Measurements from ENCODE around the gene RENBP.

DNA sequence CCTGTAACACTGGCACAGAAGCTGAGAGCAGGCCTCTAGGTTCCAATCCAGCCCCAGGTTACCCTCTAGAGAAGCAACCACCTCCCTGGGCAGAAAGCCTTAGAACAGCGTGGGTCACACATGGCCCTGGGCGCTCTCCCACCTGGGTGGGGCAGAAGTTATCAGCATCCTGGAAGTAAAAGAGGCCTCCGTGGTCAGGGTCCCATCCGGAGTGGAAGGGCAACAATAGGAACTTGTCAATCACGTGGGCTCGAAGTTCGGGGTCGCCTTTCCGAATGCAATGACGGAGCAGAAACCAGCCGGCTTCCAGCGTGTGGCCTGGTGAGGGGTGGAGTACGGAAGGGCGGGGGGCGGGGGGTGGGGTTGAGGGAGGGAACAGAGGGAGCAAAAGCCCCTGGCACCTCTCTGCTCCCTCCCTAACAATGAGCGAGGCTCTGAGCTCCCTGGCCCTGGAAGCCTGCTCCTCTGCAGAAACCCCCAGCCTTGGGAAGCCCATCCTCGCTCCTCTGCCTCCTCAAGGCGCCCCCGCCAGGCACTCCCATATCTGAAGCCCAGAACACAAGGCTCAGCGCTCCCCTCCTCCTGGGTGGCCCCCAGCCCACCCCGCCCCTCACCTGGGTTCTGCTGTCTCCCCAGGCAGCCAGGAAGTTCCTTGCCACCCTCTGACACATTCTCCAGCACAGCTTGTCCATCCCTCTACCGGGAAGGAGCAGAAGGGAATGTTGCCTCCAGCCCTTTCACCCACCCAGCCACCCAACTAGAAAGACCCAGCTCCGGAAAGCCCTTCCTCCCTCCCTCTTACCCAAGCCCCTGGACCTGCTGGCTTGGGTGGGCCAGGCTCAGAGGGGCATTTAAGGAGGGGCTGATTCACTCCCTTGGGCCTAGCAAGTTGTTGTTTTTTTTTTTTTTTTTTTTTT is 2.8 kb downstream of the RENBP start:
- TF ChIP-seq CTCF (IDR thresholded peaks at IDR 0.05; ENCODE audit: low read depth, low read length): no peak
- no peak for TF ChIP-seq POLR2A (IDR thresholded peaks at IDR 0.05; ENCODE audit: extremely low read depth, insufficient read length)

Data from NB4 (cell line).